H1 (cell line): ENCODE measurements around the gene TACC2. TPM values are rescaled to one million over a fixed set of nuclear protein-coding genes. Genes with fewer than 3 reads are reported as not detected.

Experiments used
- CTBP2 ChIP-seq: IDR thresholded peaks from 2 replicates; pipeline ENCODE4 v1.7.0; 2011; ENCODE audit warnings: borderline replicate concordance, mild to moderate bottlenecking, moderate library complexity, mixed read lengths, low read length; ENCODE audit not compliant: insufficient read depth, insufficient read length
- polyA plus RNA-seq, 7 experiments: library from polyadenylated mRNA; depleted of rRNA in 3 of 7; stranded (reverse) in 5 of 7; unstranded in 2 of 7; fragments of >200 nt in 5 of 7; fragments of 200-250 nt in 2 of 7; gene quantifications; 1 replicate in 5 of 7; 2 replicates in 1 of 7; 4 replicates in 1 of 7; pipeline versions ENCODE4 v1.2.1 to v1.2.3, GENCODE V29; 2011 to 2013; ENCODE audit warnings: missing spikeins in 2 of 7, mixed read lengths in 2 of 7
- total RNA-seq: library from RNA; stranded (reverse); fragmentation: NEBNext Ultra II Directional; extraction: Animal tissue kit (Norgen Biotek cat#: 25700); gene quantifications from 2 replicates; pipeline ENCODE4 v1.2.1, GENCODE V29; 2021

Gene TACC2
- total and polyA plus RNA-seq, 2 of the 8 experiments (the other 6 are each of a cell fraction or from before 2014, with no cell fraction given), result 21.2 to 46.6 TPM

DNA sequence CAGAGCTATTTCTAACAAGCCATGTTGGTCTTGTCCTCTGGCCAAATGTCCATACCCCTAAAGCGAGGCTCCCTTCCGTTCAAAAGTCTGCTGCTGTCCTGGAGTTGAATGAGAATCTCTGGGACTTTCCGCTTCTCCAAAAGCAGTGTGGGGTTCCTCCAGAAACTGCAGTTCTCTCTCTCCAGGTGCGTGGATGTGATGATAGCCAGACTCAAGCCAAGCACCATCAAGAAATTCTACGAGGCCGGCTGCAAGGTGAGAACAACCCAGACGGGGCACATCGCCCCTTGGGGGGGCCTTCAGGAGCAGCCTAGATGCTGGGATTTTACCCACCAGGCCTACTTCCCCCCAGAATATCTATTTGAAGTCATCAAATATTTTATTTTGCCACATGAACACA lies 308.6 kb downstream of the TACC2 start (continued):
- TF ChIP-seq CTBP2, result no peak
